Stimulated activated CD8-positive, alpha-beta memory T cell treated with anti-CD3 and anti-CD28 coated beads, Interleukin-15, amount 100 ng/mL, for 24 hours (primary cell): ENCODE measurements around the gene ELMOD3.
"Not testable (repeated sequence)": the region's sequence is repeated elsewhere in the genome, so short reads cannot be mapped to it uniquely, and the experiment has no call there.

Source experiments
- DNase-seq: peaks from one replicate; pipeline ENCODE4 v3.0.0-alpha.2; 2020; ENCODE audit warnings: low read depth

ELMOD3 gene

GRCh38 chr2:85354286-85355072 is at the start of gene ELMOD3, which contains the start of gene RETSAT:
Gene ELMOD3 (plus strand): TSS chr2:85354769. CDS start chr2:85357199, 2,430 bp downstream.
Gene RETSAT (minus strand): TSS chr2:85354528. CDS start chr2:85354507, 21 bp downstream.
- peak; percentile 75 for DNase-seq

- DNase-seq, result no peak
Observed at GRCh38 chr2:85307527-85307897, 47.1 kb upstream of the ELMOD3 start.

GRCh38 chr2:85308201-85308600 is 46.4 kb upstream of the ELMOD3 start:
- no peak for DNase-seq

- DNase-seq, result no peak
Observed at GRCh38 chr2:85308896-85309555, 45.5 kb upstream of the ELMOD3 start.

- DNase-seq, result no peak
Observed at GRCh38 chr2:85309699-85310321, 44.8 kb upstream of the ELMOD3 start.

- DNase-seq, result no peak
Observed at GRCh38 chr2:85310330-85310729, 44.2 kb upstream of the ELMOD3 start.

GRCh38 chr2:85312404-85312803 is 42.2 kb upstream of the ELMOD3 start:
- no peak for DNase-seq

GRCh38 chr2:85314884-85315242 is 39.7 kb upstream of the ELMOD3 start:
- DNase-seq, result no peak

GRCh38 chr2:85315921-85316320 is 38.6 kb upstream of the ELMOD3 start:
- DNase-seq, result not testable (repeated sequence)

GRCh38 chr2:85318222-85319074 is 36.1 kb upstream of the ELMOD3 start:
- DNase-seq, result no peak

GRCh38 chr2:85319796-85320195 is 34.8 kb upstream of the ELMOD3 start:
- no peak for DNase-seq

GRCh38 chr2:85323351-85323987 is 31.1 kb upstream of the ELMOD3 start:
- no peak for DNase-seq

- DNase-seq, result not testable (repeated sequence)
Observed at GRCh38 chr2:85323988-85324367, 30.6 kb upstream of the ELMOD3 start.

- no peak for DNase-seq
Observed at GRCh38 chr2:85324639-85325465, 29.7 kb upstream of the ELMOD3 start.

- no peak for DNase-seq
Observed at GRCh38 chr2:85325466-85325811, 29.1 kb upstream of the ELMOD3 start.

- no peak for DNase-seq
Observed at GRCh38 chr2:85326406-85327159, 28.0 kb upstream of the ELMOD3 start.

GRCh38 chr2:85327160-85327821 is 27.3 kb upstream of the ELMOD3 start:
- peak; percentile 29 for DNase-seq

- DNase-seq, result peak; percentile 81
Observed at GRCh38 chr2:85327822-85328617, 26.5 kb upstream of the ELMOD3 start, which contains the start of gene TGOLN2. Gene TGOLN2 (minus strand): TSS chr2:85327989. CDS start chr2:85327962, 27 bp downstream.
